Measurements from ENCODE around the gene C16orf90.

C16orf90 gene

GRCh38 chr16:3444032-3444388 lies 51.3 kb downstream of the C16orf90 start:
- peak overlapping the region; percentile 29; the same call in 1 of the 2 replicates for H3K27ac ChIP-seq (ENCODE audit: low read length)

More at GRCh38 chr16:3444032-3444388, 51.3 kb downstream of the C16orf90 start:
- Histone ChIP-seq H3K79me2 (ENCODE audit: low read length) (peaks cover 21% of the 10 kb centered on the region), H3K36me3 (replicated peaks; ENCODE audit: insufficient read depth, low read length) (no peaks in the 10 kb centered on the region), H3K4me1 (ENCODE audit: low read length) (no peaks in the 10 kb centered on the region), H3K9me3 (replicated peaks; ENCODE audit: insufficient read depth, low read length) (no peaks in the 10 kb centered on the region), H2AFZ (ENCODE audit: low read length) (peak overlapping the region; percentile 75), H3K4me2 (ENCODE audit: low read depth, low read length) (peak overlapping the region; percentile 50), H3K4me3 (ENCODE audit: low read length) (peak overlapping the region; percentile 74), H4K20me1 (ENCODE audit: insufficient read depth, low read length) (no peaks in the 10 kb centered on the region), H3K9me2 (replicated peaks; ENCODE audit: insufficient read depth, low read length) (no peaks in the 10 kb centered on the region), H3F3A (ENCODE audit: insufficient read depth, low read length) (no peaks in the 10 kb centered on the region), H3K27me3 (replicated peaks; ENCODE audit: insufficient read depth, low read length) (no peaks in the 10 kb centered on the region), H3K9ac (ENCODE audit: low read length) (peak overlapping the region; percentile 71)
- DNase-seq = no peak
- no peak for TF ChIP-seq EZH2phosphoT487 (IDR thresholded peaks at IDR 0.05; ENCODE audit: low read length)
- TF ChIP-seq EZH2 (optimal IDR thresholded peaks at IDR 0.05; ENCODE audit: low read depth, low read length) = no peak
- no peak for TF ChIP-seq CTCF (IDR thresholded peaks at IDR 0.05; ENCODE audit: low read length)

All from MM.1S (cell line).